ENCODE measurements around the gene ASIC4.

Gene ASIC4

DNA sequence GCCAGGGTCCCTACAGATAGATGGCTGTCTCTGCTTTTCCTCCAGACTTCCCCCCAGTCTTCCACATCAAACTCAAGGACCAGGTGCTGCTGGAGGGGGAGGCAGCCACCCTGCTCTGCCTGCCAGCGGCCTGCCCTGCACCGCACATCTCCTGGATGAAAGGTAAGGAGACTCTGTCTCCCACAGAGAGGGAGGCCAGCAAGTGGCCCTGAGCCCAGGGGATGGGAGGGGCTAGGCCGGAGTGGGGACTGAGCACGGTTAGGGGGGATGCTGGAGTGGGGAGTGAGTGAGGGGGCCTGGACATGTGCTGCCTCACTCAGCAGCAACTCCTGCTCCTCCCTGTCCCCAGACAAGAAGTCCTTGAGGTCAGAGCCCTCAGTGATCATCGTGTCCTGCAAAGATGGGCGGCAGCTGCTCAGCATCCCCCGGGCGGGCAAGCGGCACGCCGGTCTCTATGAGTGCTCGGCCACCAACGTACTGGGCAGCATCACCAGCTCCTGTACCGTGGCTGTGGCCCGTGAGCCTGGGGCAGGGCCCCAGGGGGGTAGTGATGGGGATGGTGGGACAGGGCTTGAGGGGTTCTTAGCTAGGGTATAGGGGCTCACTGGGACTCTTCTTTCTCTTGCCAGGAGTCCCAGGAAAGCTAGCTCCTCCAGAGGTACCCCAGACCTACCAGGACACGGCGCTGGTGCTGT is 26.0 kb upstream of the ASIC4 start:
- TF ChIP-seq, protein P1, sequence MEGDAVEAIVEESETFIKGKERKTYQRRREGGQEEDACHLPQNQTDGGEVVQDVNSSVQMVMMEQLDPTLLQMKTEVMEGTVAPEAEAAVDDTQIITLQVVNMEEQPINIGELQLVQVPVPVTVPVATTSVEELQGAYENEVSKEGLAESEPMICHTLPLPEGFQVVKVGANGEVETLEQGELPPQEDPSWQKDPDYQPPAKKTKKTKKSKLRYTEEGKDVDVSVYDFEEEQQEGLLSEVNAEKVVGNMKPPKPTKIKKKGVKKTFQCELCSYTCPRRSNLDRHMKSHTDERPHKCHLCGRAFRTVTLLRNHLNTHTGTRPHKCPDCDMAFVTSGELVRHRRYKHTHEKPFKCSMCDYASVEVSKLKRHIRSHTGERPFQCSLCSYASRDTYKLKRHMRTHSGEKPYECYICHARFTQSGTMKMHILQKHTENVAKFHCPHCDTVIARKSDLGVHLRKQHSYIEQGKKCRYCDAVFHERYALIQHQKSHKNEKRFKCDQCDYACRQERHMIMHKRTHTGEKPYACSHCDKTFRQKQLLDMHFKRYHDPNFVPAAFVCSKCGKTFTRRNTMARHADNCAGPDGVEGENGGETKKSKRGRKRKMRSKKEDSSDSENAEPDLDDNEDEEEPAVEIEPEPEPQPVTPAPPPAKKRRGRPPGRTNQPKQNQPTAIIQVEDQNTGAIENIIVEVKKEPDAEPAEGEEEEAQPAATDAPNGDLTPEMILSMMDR (conservative IDR thresholded peaks at IDR 0.05; ENCODE audit: control insufficient read depth, insufficient read depth, low read depth, low read length), result no peak
- no peak for DNase-seq (ENCODE audit: low read depth)
- H3K4me3 ChIP-seq (ENCODE audit: control insufficient read depth, low read depth, low read length), result no peak overlapping the region

DNA sequence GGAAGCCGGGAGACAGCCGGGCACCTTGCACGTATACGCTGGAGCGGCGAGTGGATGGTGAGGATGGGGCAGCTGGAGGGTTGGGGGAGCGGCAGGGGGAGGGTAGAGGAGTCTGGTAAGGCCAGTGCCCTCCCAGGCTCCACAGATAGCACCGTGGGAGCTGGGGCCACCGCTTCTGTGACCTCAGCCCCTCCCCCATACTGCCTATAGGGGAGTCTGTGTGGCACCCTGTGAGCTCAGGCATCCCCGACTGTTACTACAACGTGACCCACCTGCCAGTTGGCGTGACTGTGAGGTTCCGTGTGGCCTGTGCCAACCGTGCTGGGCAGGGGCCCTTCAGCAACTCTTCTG is 25.5 kb upstream of the ASIC4 start:
- no peak overlapping the region for H3K4me3 ChIP-seq (ENCODE audit: control insufficient read depth, low read depth, low read length)
- TF ChIP-seq, protein P1 (conservative IDR thresholded peaks at IDR 0.05; ENCODE audit: control insufficient read depth, insufficient read depth, low read depth, low read length), result no peak
- no peak for DNase-seq (ENCODE audit: low read depth)

DNA sequence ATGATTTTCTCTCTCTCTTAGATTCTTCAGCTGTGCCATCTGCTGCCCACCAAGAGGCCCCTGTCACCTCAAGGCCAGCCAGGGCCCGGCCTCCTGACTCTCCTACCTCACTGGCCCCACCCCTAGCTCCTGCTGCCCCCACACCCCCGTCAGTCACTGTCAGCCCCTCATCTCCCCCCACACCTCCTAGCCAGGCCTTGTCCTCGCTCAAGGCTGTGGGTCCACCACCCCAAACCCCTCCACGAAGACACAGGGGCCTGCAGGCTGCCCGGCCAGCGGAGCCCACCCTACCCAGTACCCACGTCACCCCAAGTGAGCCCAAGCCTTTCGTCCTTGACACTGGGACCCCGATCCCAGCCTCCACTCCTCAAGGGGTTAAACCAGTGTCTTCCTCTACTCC is 25.0 kb upstream of the ASIC4 start:
- TF ChIP-seq, protein P1 (conservative IDR thresholded peaks at IDR 0.05; ENCODE audit: control insufficient read depth, insufficient read depth, low read depth, low read length), result no peak
- H3K4me3 ChIP-seq (ENCODE audit: control insufficient read depth, low read depth, low read length), result no peak overlapping the region
- DNase-seq (ENCODE audit: low read depth), result no peak

DNA sequence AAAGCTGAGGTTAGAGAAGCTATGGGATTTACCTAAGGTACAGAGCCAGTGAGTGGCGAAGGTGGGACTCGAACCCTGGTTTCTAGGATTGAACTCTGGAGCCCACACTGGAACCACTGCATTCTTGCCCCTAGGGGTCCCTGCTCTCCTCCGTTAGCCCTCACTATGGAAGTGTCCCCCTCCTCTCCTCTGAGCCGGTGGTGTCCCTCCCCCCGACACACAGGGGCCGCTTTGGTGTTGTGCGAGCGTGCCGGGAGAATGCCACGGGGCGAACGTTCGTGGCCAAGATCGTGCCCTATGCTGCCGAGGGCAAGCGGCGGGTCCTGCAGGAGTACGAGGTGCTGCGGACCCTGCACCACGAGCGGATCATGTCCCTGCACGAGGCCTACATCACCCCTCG is 24.1 kb upstream of the ASIC4 start:
- DNase-seq (ENCODE audit: low read depth), result no peak
- TF ChIP-seq, protein P1 (conservative IDR thresholded peaks at IDR 0.05; ENCODE audit: control insufficient read depth, insufficient read depth, low read depth, low read length), result peak; percentile 13
- no peak overlapping the region for H3K4me3 ChIP-seq (ENCODE audit: control insufficient read depth, low read depth, low read length)

DNA sequence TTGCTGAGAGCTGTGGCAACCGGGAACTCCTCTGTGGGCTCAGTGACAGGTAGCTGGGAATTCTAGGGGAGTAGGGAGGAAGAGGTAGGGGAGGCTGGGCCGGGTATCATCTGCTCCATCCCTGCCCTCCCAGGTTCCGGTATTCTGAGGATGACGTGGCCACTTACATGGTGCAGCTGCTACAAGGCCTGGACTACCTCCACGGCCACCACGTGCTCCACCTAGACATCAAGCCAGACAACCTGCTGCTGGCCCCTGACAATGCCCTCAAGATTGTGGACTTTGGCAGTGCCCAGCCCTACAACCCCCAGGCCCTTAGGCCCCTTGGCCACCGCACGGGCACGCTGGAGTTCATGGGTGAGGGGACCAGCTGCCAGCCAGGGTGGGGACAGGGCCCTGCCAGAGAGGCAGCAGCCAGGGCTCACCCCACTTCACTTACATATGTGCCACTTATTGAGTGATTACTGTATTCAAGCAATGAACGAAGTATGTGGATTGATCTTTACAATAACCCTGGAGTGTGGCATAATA is 23.6 kb upstream of the ASIC4 start:
- TF ChIP-seq, protein P1 (conservative IDR thresholded peaks at IDR 0.05; ENCODE audit: control insufficient read depth, insufficient read depth, low read depth, low read length), result no peak
- H3K4me3 ChIP-seq (ENCODE audit: control insufficient read depth, low read depth, low read length), result no peak overlapping the region
- no peak for DNase-seq (ENCODE audit: low read depth)

DNA sequence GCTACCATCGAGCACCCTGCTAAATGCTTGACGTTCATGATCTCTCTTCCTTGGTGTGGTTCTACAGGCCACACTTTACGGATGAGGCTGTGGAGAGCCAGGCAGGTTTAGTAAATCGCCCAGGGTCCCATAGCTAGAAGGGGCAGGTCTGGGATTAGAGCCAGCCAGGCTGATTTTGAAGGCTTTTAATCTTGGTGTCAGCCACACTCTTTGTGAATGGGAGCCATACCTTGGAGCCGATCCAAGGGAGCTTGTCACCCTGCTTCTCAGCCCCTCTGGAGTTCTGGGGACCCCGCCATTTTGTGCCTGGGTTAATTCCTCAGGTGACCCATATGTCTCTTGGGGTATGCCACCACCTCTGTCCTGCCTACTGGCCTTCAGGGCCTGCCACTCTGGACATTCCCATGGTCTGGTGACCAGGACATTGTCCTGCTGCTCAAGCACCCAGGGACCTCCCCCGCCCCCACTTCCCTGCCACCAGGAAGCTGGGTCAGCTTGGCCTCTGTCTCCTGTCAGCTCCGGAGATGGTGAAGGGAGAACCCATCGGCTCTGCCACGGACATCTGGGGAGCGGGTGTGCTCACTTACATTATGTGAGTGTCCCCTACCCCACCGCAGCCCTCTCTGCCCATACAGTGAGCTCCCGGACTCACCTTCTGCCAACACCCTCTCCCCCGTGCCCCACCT is 22.9 kb upstream of the ASIC4 start:
- no peak overlapping the region for H3K4me3 ChIP-seq (ENCODE audit: control insufficient read depth, low read depth, low read length)
- TF ChIP-seq, protein P1 (conservative IDR thresholded peaks at IDR 0.05; ENCODE audit: control insufficient read depth, insufficient read depth, low read depth, low read length), result no peak
- no peak for DNase-seq (ENCODE audit: low read depth)
